Heart left ventricle (tissue), 13 donors: ENCODE results near the gene CAMTA1.

Experiments
- POLR2A ChIP-seq, 2 donors: fragments of 450-650 bp; IDR thresholded peaks; one replicate each; pipeline ENCODE4 v1.6.1; 2017; ENCODE audit warnings: antibody characterized with exemption in 2 of 2, mild to moderate bottlenecking in 2 of 2, moderate library complexity in 2 of 2
- TF ChIP-seq, protein P1 (sequence below), 12 donors: fragments of 200-600 bp; sonication (generic) in 4 of 12; IDR thresholded peaks; one replicate each; pipeline versions ENCODE4 v1.5.0 to v1.8.0; 2018 to 2022; ENCODE audit warnings: antibody characterized with exemption in 12 of 12, mild to moderate bottlenecking in 5 of 12
- donor health status: ischemic (EF 13 %, LVEDD 7.1; RV severe dilation, severe dysfunction).
- donor health status: DM: no; HTN: yes; CAD: no.
- donor health status: DM: no; HTN: no; CAD: no.
- donor health status: ischemic (EF 25% LVEDD 6.9; RV normal size, moderate dysfunction).
- donor health status: ischemic (EF 25% LVEDD 5.7; RV mildly dilated, moderate dysfunction).
- donor health status: ischemic (EF 35%, LVEDD 5.7; RV mildly dilated, moderate dysfunction).
- donor health status: nonischemic (EF 11% LVEDD 7.7; RV severe dilation, severe dysfunction).
- donor health status: DM: yes; HTN: yes; CAD: no.
- donor health status: PGD.
- donor health status: ischemic (EF 29% LVEDD 5.4; RV normal size, mild dysfunction).
- donor health status: nonischemic (EF 23%, LVEDD 6.1; RV moderate dilation, normal function).

DNA sequence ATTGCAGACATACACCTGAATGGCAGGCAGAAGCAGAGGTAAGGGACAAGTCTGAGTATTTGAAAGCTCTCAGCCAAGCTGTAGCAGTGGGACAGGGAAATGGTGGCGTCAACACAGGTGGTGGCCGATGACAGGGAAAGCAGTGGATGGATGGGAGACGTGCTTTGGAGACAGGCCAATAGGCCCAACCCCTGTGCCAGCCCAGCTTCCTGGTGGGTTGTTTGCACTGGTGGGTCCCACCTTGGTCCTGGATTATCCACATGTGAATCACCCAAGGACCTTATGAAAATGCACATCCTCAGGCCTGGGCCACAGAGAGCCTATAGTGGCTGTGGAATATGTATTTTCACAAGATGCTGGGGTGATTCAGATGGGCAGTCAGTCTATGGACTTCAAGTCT lies 782.1 kb downstream of the CAMTA1 start:
- TF ChIP-seq, protein P1, sequence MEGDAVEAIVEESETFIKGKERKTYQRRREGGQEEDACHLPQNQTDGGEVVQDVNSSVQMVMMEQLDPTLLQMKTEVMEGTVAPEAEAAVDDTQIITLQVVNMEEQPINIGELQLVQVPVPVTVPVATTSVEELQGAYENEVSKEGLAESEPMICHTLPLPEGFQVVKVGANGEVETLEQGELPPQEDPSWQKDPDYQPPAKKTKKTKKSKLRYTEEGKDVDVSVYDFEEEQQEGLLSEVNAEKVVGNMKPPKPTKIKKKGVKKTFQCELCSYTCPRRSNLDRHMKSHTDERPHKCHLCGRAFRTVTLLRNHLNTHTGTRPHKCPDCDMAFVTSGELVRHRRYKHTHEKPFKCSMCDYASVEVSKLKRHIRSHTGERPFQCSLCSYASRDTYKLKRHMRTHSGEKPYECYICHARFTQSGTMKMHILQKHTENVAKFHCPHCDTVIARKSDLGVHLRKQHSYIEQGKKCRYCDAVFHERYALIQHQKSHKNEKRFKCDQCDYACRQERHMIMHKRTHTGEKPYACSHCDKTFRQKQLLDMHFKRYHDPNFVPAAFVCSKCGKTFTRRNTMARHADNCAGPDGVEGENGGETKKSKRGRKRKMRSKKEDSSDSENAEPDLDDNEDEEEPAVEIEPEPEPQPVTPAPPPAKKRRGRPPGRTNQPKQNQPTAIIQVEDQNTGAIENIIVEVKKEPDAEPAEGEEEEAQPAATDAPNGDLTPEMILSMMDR (IDR thresholded peaks at IDR 0.05) = no peak
- TF ChIP-seq POLR2A (IDR thresholded peaks at IDR 0.05) = no peak
